NCI-H1048 (cell line): ENCODE data around the gene NAA80.

Experiments
- DNase-seq: peaks from one replicate; lab custom pipeline; 2025; lab: John Stamatoyannopoulos, UW

NAA80 gene

GRCh38 chr3:50256978-50257890 is 42.0 kb downstream of the NAA80 start:
- DNase-seq = no peak

DNA sequence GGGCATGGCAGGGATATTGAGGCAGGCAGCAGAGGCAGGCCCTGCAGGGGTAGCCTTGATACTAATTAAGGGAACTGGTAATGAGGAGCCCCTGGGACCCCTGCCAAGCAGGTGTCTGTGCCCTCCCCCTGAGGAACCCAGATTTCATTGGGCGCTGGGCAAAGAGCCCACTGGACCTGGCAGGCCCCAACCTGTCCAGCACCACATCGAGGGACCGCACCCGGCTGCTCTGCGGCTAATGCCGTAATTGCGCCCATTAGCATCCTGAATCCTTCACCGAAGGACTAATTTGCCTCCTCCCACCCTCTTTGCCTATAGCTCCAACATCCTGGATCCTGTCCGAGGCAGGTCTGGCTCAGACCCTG is 44.0 kb downstream of the NAA80 start:
- DNase-seq = no peak

- no peak for DNase-seq
These were observed 44.5 kb downstream of the NAA80 start for GRCh38 chr3:50254577-50255250.

- DNase-seq = no peak
These were observed 48.0 kb downstream of the NAA80 start for GRCh38 chr3:50251220-50251619.

- no peak for DNase-seq
These were observed 48.7 kb downstream of the NAA80 start for GRCh38 chr3:50250514-50250913.

DNA sequence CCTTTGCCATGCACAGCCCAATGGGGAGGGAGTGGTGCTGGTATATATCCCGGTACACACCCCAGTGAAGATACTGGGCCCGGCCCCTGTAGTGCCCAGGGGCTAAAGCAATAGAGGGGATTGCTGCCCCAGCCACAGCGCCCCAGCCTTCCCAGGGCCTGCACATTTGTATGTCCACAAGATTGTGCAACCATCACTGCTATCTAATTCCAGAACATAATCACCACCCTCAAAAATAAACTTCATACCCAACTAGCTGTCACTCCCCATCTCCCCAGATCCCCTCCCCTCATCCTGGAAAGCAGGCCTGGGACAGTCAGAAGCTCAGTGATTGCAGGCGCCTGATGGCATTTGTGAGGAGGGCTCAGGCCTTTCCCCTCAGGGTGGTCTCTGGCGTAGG is 49.7 kb downstream of the NAA80 start:
- no peak for DNase-seq

DNA sequence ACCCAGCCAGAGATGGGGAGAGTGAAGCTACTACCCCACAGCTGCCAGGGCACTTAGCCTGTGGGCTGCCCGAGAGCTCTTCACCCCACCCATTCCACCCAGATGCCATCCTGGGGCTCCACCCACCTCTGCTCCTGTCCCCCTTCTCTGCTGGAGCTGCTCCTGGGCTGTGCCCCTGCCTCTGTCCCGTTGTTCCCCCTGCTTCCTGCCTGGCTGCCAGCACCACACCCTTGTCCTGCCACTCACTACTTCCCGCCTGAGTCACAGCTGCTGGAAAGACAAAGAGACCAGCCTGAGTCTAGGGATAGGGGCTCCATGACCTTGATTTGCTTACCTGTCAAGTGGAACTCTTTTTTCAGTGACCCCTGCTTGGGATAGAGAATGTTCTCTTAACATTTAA is 50.8 kb downstream of the NAA80 start:
- no peak for DNase-seq

- no peak for DNase-seq
These were observed 52.7 kb downstream of the NAA80 start for GRCh38 chr3:50246517-50246954.
